ENCODE results near the gene AJAP1.

- TF ChIP-seq CTCF (conservative IDR thresholded peaks at IDR 0.05; ENCODE audit: low read length) (no peak), EZH2phosphoT487 (IDR thresholded peaks at IDR 0.05; ENCODE audit: borderline replicate concordance, low read depth, low read length) (no peak)
These were observed 37.5 kb downstream of the AJAP1 start for GRCh38 chr1:4691766-4692405.
